Stimulated activated naive CD4-positive, alpha-beta T cell treated with Interleukin-2 at 50 U/mL for 16 hours (primary cell): ENCODE results near the gene DNMT1.
A peak's percentile ranks its signal among the peaks of the same experiment; 100 is the strongest.
"Not testable (repeated sequence)": the region's sequence is repeated elsewhere in the genome, so short reads cannot be mapped to it uniquely, and the experiment has no call there.

ENCODE experiments used
- DNase-seq: peaks from one replicate; lab custom pipeline; 2025; lab: John Stamatoyannopoulos, UW

The DNMT1 gene

GRCh38 chr19:10194500-10195198 is at the start of gene DNMT1:
Gene DNMT1 (minus strand): TSS chr19:10194953. CDS start chr19:10194899, 54 bp downstream.
- peak; percentile 97 for DNase-seq

- DNase-seq = no peak
Measured at GRCh38 chr19:10243606-10244005, 48.9 kb upstream of the DNMT1 start.

GRCh38 chr19:10241826-10242449 is 47.2 kb upstream of the DNMT1 start:
- not testable (repeated sequence) for DNase-seq

GRCh38 chr19:10238172-10238783 is 43.5 kb upstream of the DNMT1 start:
- no peak for DNase-seq

GRCh38 chr19:10237702-10238101 is 42.9 kb upstream of the DNMT1 start:
- no peak for DNase-seq

- not testable (repeated sequence) for DNase-seq
Measured at GRCh38 chr19:10235409-10235808, 40.7 kb upstream of the DNMT1 start.

- DNase-seq = no peak
Measured at GRCh38 chr19:10235003-10235402, 40.2 kb upstream of the DNMT1 start.

GRCh38 chr19:10233946-10234345 is 39.2 kb upstream of the DNMT1 start:
- no peak for DNase-seq

GRCh38 chr19:10231612-10232228 is 37.0 kb upstream of the DNMT1 start:
- no peak for DNase-seq

GRCh38 chr19:10230861-10231611 is 36.3 kb upstream of the DNMT1 start, which contains the start of gene S1PR2:
Gene S1PR2 (minus strand): TSS chr19:10231331. CDS start chr19:10224905, 6,426 bp downstream.
- peak; percentile 68 for DNase-seq

- DNase-seq = peak; percentile 77
Measured at GRCh38 chr19:10230173-10230860, 35.6 kb upstream of the DNMT1 start.

GRCh38 chr19:10228920-10229319 is 34.2 kb upstream of the DNMT1 start:
- DNase-seq = peak; percentile 6

- DNase-seq = no peak
Measured at GRCh38 chr19:10228393-10228792, 33.6 kb upstream of the DNMT1 start.

- no peak for DNase-seq
Measured at GRCh38 chr19:10227026-10227971, 32.5 kb upstream of the DNMT1 start.

GRCh38 chr19:10226376-10227025 is 31.7 kb upstream of the DNMT1 start:
- no peak for DNase-seq

GRCh38 chr19:10226021-10226375 is 31.2 kb upstream of the DNMT1 start:
- no peak for DNase-seq

- no peak for DNase-seq
Measured at GRCh38 chr19:10224337-10224736, 29.6 kb upstream of the DNMT1 start.

- no peak for DNase-seq
Measured at GRCh38 chr19:10223488-10224213, 28.9 kb upstream of the DNMT1 start.
